Activated T-cell treated with anti-CD3 and anti-CD28 coated beads, Interleukin-2, amount 50 U/mL, for 24 hours (primary cell): ENCODE results near the gene INPP5A.

ENCODE experiments used
- DNase-seq: peaks from one replicate; pipeline ENCODE4 v3.0.0-alpha.2; 2020
- H3K27ac Mint-ChIP-seq: 2 replicates; pipeline ENCODE4 v1.8.0; 2020; ENCODE audit warnings: mild to moderate bottlenecking, mixed read lengths
- H3K27me3 Mint-ChIP-seq: 2 replicates; pipeline ENCODE4 v1.8.0; 2020; ENCODE audit warnings: mixed read lengths
- H3K36me3 Mint-ChIP-seq: 2 replicates; pipeline ENCODE4 v1.8.0; 2020; ENCODE audit warnings: low read depth, mixed read lengths
- H3K4me1 Mint-ChIP-seq: 2 replicates; pipeline ENCODE4 v1.8.0; 2020; ENCODE audit warnings: low read depth, mixed read lengths
- H3K4me3 Mint-ChIP-seq: 2 replicates; pipeline ENCODE4 v1.8.0; 2020; ENCODE audit warnings: mild to moderate bottlenecking, moderate library complexity, mixed read lengths
- H3K9me3 Mint-ChIP-seq: 2 replicates; pipeline ENCODE4 v1.8.0; 2020; ENCODE audit warnings: mixed read lengths

Gene INPP5A

GRCh38 chr10:132716691-132717490, 179.3 kb downstream of the INPP5A start:
- no peaks in the 10 kb centered on the region for H3K9me3 Mint-ChIP-seq
- H3K36me3 Mint-ChIP-seq = peaks cover 35% of the 10 kb centered on the region
- no peak overlapping the region for H3K27ac Mint-ChIP-seq
- H3K4me1 Mint-ChIP-seq = no peaks in the 10 kb centered on the region
- H3K4me3 Mint-ChIP-seq = no peak overlapping the region
- H3K27me3 Mint-ChIP-seq = no peaks in the 10 kb centered on the region
- no peak for DNase-seq

- no peaks in the 10 kb centered on the region for H3K27me3 Mint-ChIP-seq
Measured at GRCh38 chr10:132721725-132722124, 184.1 kb downstream of the INPP5A start.

GRCh38 chr10:132722394-132723329, 185.1 kb downstream of the INPP5A start:
- Mint-ChIP-seq H3K27ac (no peak overlapping the region), H3K36me3 (peaks cover 38% of the 10 kb centered on the region), H3K4me3 (no peak overlapping the region), H3K9me3 (no peaks in the 10 kb centered on the region), H3K4me1 (no peaks in the 10 kb centered on the region), H3K27me3 (no peaks in the 10 kb centered on the region)
- no peak for DNase-seq

More at GRCh38 chr10:132721725-132722124, 184.1 kb downstream of the INPP5A start:
- Mint-ChIP-seq H3K27ac (no peak overlapping the region), H3K4me3 (no peak overlapping the region), H3K36me3 (peaks cover 31% of the 10 kb centered on the region), H3K9me3 (no peaks in the 10 kb centered on the region), H3K4me1 (no peaks in the 10 kb centered on the region)
- no peak for DNase-seq

- no peaks in the 10 kb centered on the region for H3K27me3 Mint-ChIP-seq
- H3K4me3 Mint-ChIP-seq = no peak overlapping the region
- no peaks in the 10 kb centered on the region for H3K9me3 Mint-ChIP-seq
- H3K36me3 Mint-ChIP-seq = peaks cover 43% of the 10 kb centered on the region
- H3K27ac Mint-ChIP-seq = no peak overlapping the region
- H3K4me1 Mint-ChIP-seq = no peaks in the 10 kb centered on the region
- no peak for DNase-seq
Measured at GRCh38 chr10:132723330-132723970, 185.9 kb downstream of the INPP5A start.

GRCh38 chr10:132724446-132724845, 186.9 kb downstream of the INPP5A start:
- H3K4me3 Mint-ChIP-seq = no peak overlapping the region
- peak overlapping the region; percentile 7 for H3K27ac Mint-ChIP-seq
- H3K9me3 Mint-ChIP-seq = no peaks in the 10 kb centered on the region
- no peaks in the 10 kb centered on the region for H3K27me3 Mint-ChIP-seq
- DNase-seq = no peak
- H3K4me1 Mint-ChIP-seq = no peaks in the 10 kb centered on the region
- H3K36me3 Mint-ChIP-seq = peaks cover 46% of the 10 kb centered on the region

GRCh38 chr10:132725202-132725601, 187.6 kb downstream of the INPP5A start:
- DNase-seq = no peak
- Mint-ChIP-seq H3K4me1 (no peaks in the 10 kb centered on the region), H3K27me3 (no peaks in the 10 kb centered on the region), H3K9me3 (no peaks in the 10 kb centered on the region), H3K4me3 (no peak overlapping the region), H3K27ac (no peak overlapping the region), H3K36me3 (peaks cover 48% of the 10 kb centered on the region)

- no peak overlapping the region for H3K4me3 Mint-ChIP-seq
- H3K27ac Mint-ChIP-seq = no peak overlapping the region
- DNase-seq = no peak
- no peaks in the 10 kb centered on the region for H3K27me3 Mint-ChIP-seq
- H3K9me3 Mint-ChIP-seq = no peaks in the 10 kb centered on the region
- peaks cover 48% of the 10 kb centered on the region for H3K36me3 Mint-ChIP-seq
- H3K4me1 Mint-ChIP-seq = no peaks in the 10 kb centered on the region
Measured at GRCh38 chr10:132726194-132726593, 188.6 kb downstream of the INPP5A start.

GRCh38 chr10:132726951-132727350, 189.4 kb downstream of the INPP5A start:
- H3K4me1 Mint-ChIP-seq = no peaks in the 10 kb centered on the region
- no peaks in the 10 kb centered on the region for H3K27me3 Mint-ChIP-seq
- no peaks in the 10 kb centered on the region for H3K9me3 Mint-ChIP-seq
- no peak for DNase-seq
- H3K36me3 Mint-ChIP-seq = peaks cover 48% of the 10 kb centered on the region
- H3K4me3 Mint-ChIP-seq = no peak overlapping the region
- no peak overlapping the region for H3K27ac Mint-ChIP-seq

GRCh38 chr10:132727411-132727810, 189.8 kb downstream of the INPP5A start:
- Mint-ChIP-seq H3K4me3 (no peak overlapping the region), H3K9me3 (no peaks in the 10 kb centered on the region), H3K27me3 (no peaks in the 10 kb centered on the region), H3K4me1 (no peaks in the 10 kb centered on the region), H3K36me3 (peaks cover 48% of the 10 kb centered on the region), H3K27ac (no peak overlapping the region)
- no peak for DNase-seq

GRCh38 chr10:132728321-132728720, 190.7 kb downstream of the INPP5A start:
- Mint-ChIP-seq H3K27ac (no peak overlapping the region), H3K4me1 (no peaks in the 10 kb centered on the region), H3K36me3 (peaks cover 40% of the 10 kb centered on the region), H3K9me3 (no peaks in the 10 kb centered on the region), H3K4me3 (no peak overlapping the region), H3K27me3 (no peaks in the 10 kb centered on the region)
- DNase-seq = no peak

GRCh38 chr10:132728741-132729140, 191.2 kb downstream of the INPP5A start:
- Mint-ChIP-seq H3K36me3 (peaks cover 39% of the 10 kb centered on the region), H3K9me3 (no peaks in the 10 kb centered on the region), H3K4me1 (no peaks in the 10 kb centered on the region), H3K27ac (no peak overlapping the region), H3K27me3 (no peaks in the 10 kb centered on the region), H3K4me3 (no peak overlapping the region)
- no peak for DNase-seq

- no peaks in the 10 kb centered on the region for H3K27me3 Mint-ChIP-seq
Measured at GRCh38 chr10:132729810-132730572, 192.4 kb downstream of the INPP5A start.

GRCh38 chr10:132730573-132730953, 193.0 kb downstream of the INPP5A start:
- no peaks in the 10 kb centered on the region for H3K4me1 Mint-ChIP-seq
- H3K36me3 Mint-ChIP-seq = peaks cover 27% of the 10 kb centered on the region
- DNase-seq = no peak
- H3K27ac Mint-ChIP-seq = no peak overlapping the region
- H3K27me3 Mint-ChIP-seq = no peaks in the 10 kb centered on the region
- no peaks in the 10 kb centered on the region for H3K9me3 Mint-ChIP-seq
- H3K4me3 Mint-ChIP-seq = no peak overlapping the region

More at GRCh38 chr10:132729810-132730572, 192.4 kb downstream of the INPP5A start:
- no peaks in the 10 kb centered on the region for H3K9me3 Mint-ChIP-seq
- H3K36me3 Mint-ChIP-seq = peaks cover 28% of the 10 kb centered on the region
- no peak overlapping the region for H3K4me3 Mint-ChIP-seq
- DNase-seq = no peak
- no peak overlapping the region for H3K27ac Mint-ChIP-seq
- H3K4me1 Mint-ChIP-seq = no peaks in the 10 kb centered on the region

- Mint-ChIP-seq H3K4me3 (no peak overlapping the region), H3K27ac (no peak overlapping the region), H3K9me3 (no peaks in the 10 kb centered on the region), H3K27me3 (no peaks in the 10 kb centered on the region), H3K4me1 (no peaks in the 10 kb centered on the region), H3K36me3 (peaks cover 10% of the 10 kb centered on the region)
- DNase-seq = no peak
Measured at GRCh38 chr10:132732518-132732917, 194.9 kb downstream of the INPP5A start.
